ENCODE measurements around the gene OR2Y1.

- TF ChIP-seq ZNF274 (IDR thresholded peaks at IDR 0.05; ENCODE audit: low read depth, low read length) (no peak), YY1 (IDR thresholded peaks at IDR 0.05; ENCODE audit: insufficient read depth, insufficient read length) (no peak)
Observed at GRCh38 chr5:180786531-180787398, 46.9 kb upstream of the OR2Y1 start.
